Lung (tissue), 12 donors: Measurements from ENCODE around the gene WWTR1. TPM values are rescaled to one million over a fixed set of nuclear protein-coding genes. Genes with fewer than 3 reads are reported as not detected.

Source experiments
- ATAC-seq: fragments of 200-7000 bp; cut with Tn5 transposase; one replicate; pipeline ENCODE4 v1.9.1; 2020; ENCODE audit warnings: moderate number of reproducible peaks; ENCODE audit not compliant: insufficient read depth, low FRiP score
- DNase-seq, 3 donors: peaks; one replicate each; pipeline ENCODE4 v3.0.0-alpha.2; 2013 to 2017
- H3K27ac ChIP-seq, 2 donors: one replicate each; pipeline ENCODE4 v1.5.1; 2013; ENCODE audit warnings: mild to moderate bottlenecking in 2 of 2, moderate library complexity in 2 of 2, control low read depth in 1 of 2, inconsistent platforms in 1 of 2, low read depth in 1 of 2, low read length in 1 of 2
- H3K27me3 ChIP-seq, 3 donors: one replicate each; pipeline ENCODE4 v1.5.1; 2013; ENCODE audit warnings: low read length in 2 of 3; ENCODE audit not compliant: control insufficient read depth in 3 of 3, insufficient read depth in 3 of 3
- H3K36me3 ChIP-seq, 4 donors: one replicate each; pipeline ENCODE4 v1.5.1; 2013; ENCODE audit warnings: low read length in 4 of 4, mild to moderate bottlenecking in 1 of 4, moderate library complexity in 1 of 4; ENCODE audit not compliant: control insufficient read depth in 4 of 4, insufficient read depth in 4 of 4
- H3K4me1 ChIP-seq, 5 donors: one replicate each; pipeline ENCODE4 v1.5.1; 2013; ENCODE audit warnings: low read length in 5 of 5, mild to moderate bottlenecking in 2 of 5, moderate library complexity in 1 of 5; ENCODE audit not compliant: control insufficient read depth in 5 of 5, insufficient read depth in 5 of 5
- H3K4me3 ChIP-seq: one replicate; pipeline ENCODE4 v1.5.1; 2013; ENCODE audit warnings: mild to moderate bottlenecking, control low read depth, moderate library complexity
- H3K9ac ChIP-seq, 2 donors: one replicate each; pipeline ENCODE4 v1.5.1; 2013; ENCODE audit warnings: low read length in 2 of 2, control low read depth in 1 of 2; ENCODE audit not compliant: insufficient read depth in 1 of 2
- H3K9me3 ChIP-seq, 4 donors: one replicate each; pipeline ENCODE4 v1.5.1; 2013; ENCODE audit warnings: low read length in 3 of 4, mild to moderate bottlenecking in 1 of 4, moderate library complexity in 1 of 4; ENCODE audit not compliant: control insufficient read depth in 4 of 4, insufficient read depth in 3 of 4
- WGBS, 2 donors: extraction: QIAGEN DNeasy Blood & Tissue Kit; methylation state at CpG; one replicate each; pipeline ENCODE4 v1.1.7; 2013; 5-methylcytosine and 5-hydroxymethylcytosine counted together
- polyA plus RNA-seq, 2 donors: library from polyadenylated mRNA; stranded (reverse); fragments of 200-250 nt; gene quantifications; one replicate each; pipeline ENCODE4 v1.2.1, GENCODE V29; 2013
- total RNA-seq, 2 donors: library from RNA; depleted of rRNA in 1 of 2; stranded (reverse); fragments of >200 nt in 1 of 2; gene quantifications; one replicate each; pipeline ENCODE4 v1.2.1, GENCODE V29; 2014 to 2021
- TF ChIP-seq, protein P1 (sequence below): IDR thresholded peaks from 2 replicates; pipeline ENCODE4 v1.5.1; 2012; ENCODE audit warnings: mild to moderate bottlenecking; ENCODE audit errors: control extremely low read depth, extremely low read depth
- donor health status: control.
- donor health status: control.
- donor health status: Bipolar disorder and iron deficiency.
- donor health status: healthy.
- donor health status: DM: yes; HTN: yes; CAD: no.

Gene WWTR1
- total and polyA plus RNA-seq, 4 donors = 29.3 to 186 (median 63.4) TPM

GRCh38 chr3:149589332-149589731, 68.5 kb downstream of the WWTR1 start:
- H3K4me3 ChIP-seq = no peak overlapping the region
- H3K36me3 ChIP-seq = no peaks in the 10 kb centered on the region
- H3K27ac ChIP-seq = peak overlapping the region in 1 of 2 donors; percentile 26
- ATAC-seq (no peak), DNase-seq (peak; percentile 37 to 89 (median 83))
- 28 to 29% methylated on average over 4 of the region's 4 CpGs for WGBS, 2 donors
- no peaks in the 10 kb centered on the region for H3K9me3 ChIP-seq
- H3K27me3 ChIP-seq = no peaks in the 10 kb centered on the region
- H3K4me1 ChIP-seq = peaks cover 0 to 26% (median 9%) of the 10 kb centered on the region in 5 donors
- no peak overlapping the region for H3K9ac ChIP-seq
- TF ChIP-seq, protein P1, sequence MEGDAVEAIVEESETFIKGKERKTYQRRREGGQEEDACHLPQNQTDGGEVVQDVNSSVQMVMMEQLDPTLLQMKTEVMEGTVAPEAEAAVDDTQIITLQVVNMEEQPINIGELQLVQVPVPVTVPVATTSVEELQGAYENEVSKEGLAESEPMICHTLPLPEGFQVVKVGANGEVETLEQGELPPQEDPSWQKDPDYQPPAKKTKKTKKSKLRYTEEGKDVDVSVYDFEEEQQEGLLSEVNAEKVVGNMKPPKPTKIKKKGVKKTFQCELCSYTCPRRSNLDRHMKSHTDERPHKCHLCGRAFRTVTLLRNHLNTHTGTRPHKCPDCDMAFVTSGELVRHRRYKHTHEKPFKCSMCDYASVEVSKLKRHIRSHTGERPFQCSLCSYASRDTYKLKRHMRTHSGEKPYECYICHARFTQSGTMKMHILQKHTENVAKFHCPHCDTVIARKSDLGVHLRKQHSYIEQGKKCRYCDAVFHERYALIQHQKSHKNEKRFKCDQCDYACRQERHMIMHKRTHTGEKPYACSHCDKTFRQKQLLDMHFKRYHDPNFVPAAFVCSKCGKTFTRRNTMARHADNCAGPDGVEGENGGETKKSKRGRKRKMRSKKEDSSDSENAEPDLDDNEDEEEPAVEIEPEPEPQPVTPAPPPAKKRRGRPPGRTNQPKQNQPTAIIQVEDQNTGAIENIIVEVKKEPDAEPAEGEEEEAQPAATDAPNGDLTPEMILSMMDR = no peak

- H3K9me3 ChIP-seq = no peaks in the 10 kb centered on the region
- H3K9ac ChIP-seq = no peak overlapping the region
- H3K36me3 ChIP-seq = no peaks in the 10 kb centered on the region
- WGBS, 2 donors = 54 to 61% methylated on average over 4 of the region's 4 CpGs
- H3K4me1 ChIP-seq = peaks cover 0 to 30% (median 9%) of the 10 kb centered on the region in 5 donors
- ATAC-seq (no peak), DNase-seq (peak in 2 of 3 donors; percentile 32 to 42)
- TF ChIP-seq, protein P1 = no peak
- H3K4me3 ChIP-seq = no peak overlapping the region
- peak overlapping the region; percentile 26 to 70 for H3K27ac ChIP-seq
- no peaks in the 10 kb centered on the region for H3K27me3 ChIP-seq
Measured at GRCh38 chr3:149588909-149589308, 68.9 kb downstream of the WWTR1 start.

DNA sequence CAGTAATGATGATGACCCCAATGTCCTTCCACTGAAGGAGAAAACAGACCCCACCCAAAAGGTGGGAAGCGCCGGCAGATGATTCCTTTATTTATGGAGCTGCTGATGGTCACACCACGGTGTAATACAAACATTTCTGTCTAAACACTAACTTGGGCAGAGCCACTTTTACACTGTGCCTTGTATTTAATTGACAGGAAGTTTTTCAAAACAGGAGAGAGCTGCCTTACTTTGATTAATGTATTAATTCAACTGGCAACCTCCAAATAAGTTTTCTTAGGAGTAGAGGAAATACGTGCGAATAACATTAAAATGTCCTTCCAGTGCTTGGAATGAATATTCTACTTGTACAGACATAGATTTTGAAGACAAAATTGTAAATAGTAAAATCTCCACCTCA, 70.4 kb downstream of the WWTR1 start:
- Histone ChIP-seq H3K27me3 (no peaks in the 10 kb centered on the region), H3K9ac (no peak overlapping the region), H3K9me3 (no peaks in the 10 kb centered on the region), H3K4me3 (no peak overlapping the region), H3K4me1 (peaks cover 0 to 31% (median 9%) of the 10 kb centered on the region in 5 donors), H3K36me3 (no peaks in the 10 kb centered on the region), H3K27ac (no peak overlapping the region)
- DNase-seq (no peak), ATAC-seq (no peak)
- TF ChIP-seq, protein P1 = no peak
- WGBS, 2 donors = 70 to 80% methylated on average over 5 of the region's 5 CpGs

GRCh38 chr3:149586871-149587270, 71.0 kb downstream of the WWTR1 start:
- no peak overlapping the region for H3K4me3 ChIP-seq

More at GRCh38 chr3:149586871-149587270, 71.0 kb downstream of the WWTR1 start:
- TF ChIP-seq, protein P1 = no peak
- H3K9me3 ChIP-seq = no peaks in the 10 kb centered on the region
- no peak overlapping the region for H3K27ac ChIP-seq
- DNase-seq = no peak
- H3K27me3 ChIP-seq = no peaks in the 10 kb centered on the region
- H3K4me1 ChIP-seq = peaks cover 2 to 29% (median 9%) of the 10 kb centered on the region in 5 donors
- no peak for ATAC-seq
- H3K36me3 ChIP-seq = no peaks in the 10 kb centered on the region
- WGBS, 2 donors = 81 to 85% methylated on average over 1 of the region's 1 CpG
- H3K9ac ChIP-seq = no peak overlapping the region
